ENCODE results near the gene NR1H2. TPM values are rescaled to one million over a fixed set of nuclear protein-coding genes. Genes with fewer than 3 reads are reported as not detected.

NR1H2 gene
- total and polyA plus RNA-seq, 7 donors = 74.9 to 153 (median 135) TPM

DNA sequence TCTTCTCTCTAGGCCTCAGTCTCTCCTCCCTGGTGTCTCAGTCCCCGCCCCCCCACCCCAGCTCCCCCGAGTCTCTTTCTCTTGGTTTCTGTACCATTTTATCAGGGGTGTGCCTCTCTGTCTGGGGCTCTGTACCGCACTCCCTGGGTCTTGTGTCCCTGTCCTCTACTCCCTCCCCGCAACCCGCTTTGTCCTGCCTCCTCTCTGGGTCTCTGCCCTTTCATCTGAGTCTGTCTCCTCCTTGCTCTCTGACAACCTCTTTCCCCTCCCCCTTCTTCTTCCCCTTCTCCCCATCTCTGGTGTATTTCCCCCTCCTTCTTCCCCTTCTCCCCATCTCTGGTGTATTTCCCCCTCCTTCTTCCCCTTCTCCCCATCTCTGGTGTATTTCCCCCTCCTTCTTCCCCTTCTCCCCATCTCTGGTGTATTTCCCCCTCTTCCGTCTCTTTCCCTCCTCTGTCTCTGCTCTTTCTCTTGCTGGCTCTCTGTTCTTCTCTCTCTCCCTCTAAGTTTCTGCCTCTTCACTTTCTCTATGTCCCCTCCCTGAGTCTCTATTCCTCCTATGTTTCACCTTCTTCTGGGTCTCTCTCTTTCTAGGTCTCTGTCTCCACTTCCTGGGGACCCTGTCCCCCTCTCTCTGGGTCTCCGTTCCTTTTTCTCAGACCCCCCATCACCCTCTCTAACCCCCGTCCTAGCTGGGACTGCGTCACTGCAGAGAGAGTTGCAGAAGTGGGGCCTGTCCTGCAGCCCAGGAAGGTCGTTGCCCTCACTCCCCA lies 44.9 kb upstream of the NR1H2 start:
- H3K27me3 ChIP-seq (ENCODE audit: insufficient read depth in 3 of 3, low read length in 2 of 3) = peaks cover 0 to 16% (median 12%) of the 10 kb centered on the region in 3 donors
- H3K36me3 ChIP-seq (ENCODE audit: insufficient read depth in 1 of 2, low read depth in 1 of 2) = no peaks in the 10 kb centered on the region
- TF ChIP-seq, protein P1, sequence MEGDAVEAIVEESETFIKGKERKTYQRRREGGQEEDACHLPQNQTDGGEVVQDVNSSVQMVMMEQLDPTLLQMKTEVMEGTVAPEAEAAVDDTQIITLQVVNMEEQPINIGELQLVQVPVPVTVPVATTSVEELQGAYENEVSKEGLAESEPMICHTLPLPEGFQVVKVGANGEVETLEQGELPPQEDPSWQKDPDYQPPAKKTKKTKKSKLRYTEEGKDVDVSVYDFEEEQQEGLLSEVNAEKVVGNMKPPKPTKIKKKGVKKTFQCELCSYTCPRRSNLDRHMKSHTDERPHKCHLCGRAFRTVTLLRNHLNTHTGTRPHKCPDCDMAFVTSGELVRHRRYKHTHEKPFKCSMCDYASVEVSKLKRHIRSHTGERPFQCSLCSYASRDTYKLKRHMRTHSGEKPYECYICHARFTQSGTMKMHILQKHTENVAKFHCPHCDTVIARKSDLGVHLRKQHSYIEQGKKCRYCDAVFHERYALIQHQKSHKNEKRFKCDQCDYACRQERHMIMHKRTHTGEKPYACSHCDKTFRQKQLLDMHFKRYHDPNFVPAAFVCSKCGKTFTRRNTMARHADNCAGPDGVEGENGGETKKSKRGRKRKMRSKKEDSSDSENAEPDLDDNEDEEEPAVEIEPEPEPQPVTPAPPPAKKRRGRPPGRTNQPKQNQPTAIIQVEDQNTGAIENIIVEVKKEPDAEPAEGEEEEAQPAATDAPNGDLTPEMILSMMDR (IDR thresholded peaks at IDR 0.05) = no peak
- WGBS, 3 donors = 24 to 25% (median 25%) methylated on average over 7 to 10 of the region's 10 CpGs
- no peak for ATAC-seq
- peak overlapping the region; percentile 30 for H3K27ac ChIP-seq
- peak overlapping the region; percentile 65 for H3K4me3 ChIP-seq
- DNase-seq = peak in 1 of 2 donors; percentile 21
- intact Hi-C loops (cut with DNase I) = no loop called here
- H3K4me1 ChIP-seq = peaks cover 5% of the 10 kb centered on the region
- no peaks in the 10 kb centered on the region for H3K9me3 ChIP-seq

DNA sequence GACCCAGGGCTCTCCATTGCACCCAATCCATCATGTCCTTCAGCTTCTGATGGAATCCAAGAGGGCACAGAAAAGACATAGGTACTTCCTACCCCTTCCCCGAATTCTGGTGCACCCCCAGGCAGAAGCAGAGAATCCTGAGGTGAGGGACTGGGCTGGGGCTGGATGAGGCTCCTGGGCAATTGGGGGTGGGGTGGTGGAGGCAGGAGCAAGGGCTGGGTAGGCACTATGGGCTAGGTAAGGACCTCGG lies 44.3 kb upstream of the NR1H2 start:
- Histone ChIP-seq H3K4me3 (no peak overlapping the region), H3K27me3 (ENCODE audit: insufficient read depth in 3 of 3, low read length in 2 of 3) (peaks cover 0 to 16% (median 11%) of the 10 kb centered on the region in 3 donors), H3K4me1 (peaks cover 3% of the 10 kb centered on the region), H3K27ac (peak overlapping the region; percentile 30), H3K9me3 (no peaks in the 10 kb centered on the region), H3K36me3 (ENCODE audit: insufficient read depth in 1 of 2, low read depth in 1 of 2) (no peaks in the 10 kb centered on the region)
- 18 to 37% (median 31%) methylated on average over 2 of the region's 2 CpGs for WGBS, 3 donors
- ATAC-seq (no peak), DNase-seq (no peak)
- TF ChIP-seq, protein P1 (IDR thresholded peaks at IDR 0.05) = no peak
- intact Hi-C loops (cut with DNase I) = no loop called here

GRCh38 chr19:50332244-50333038 lies 43.8 kb upstream of the NR1H2 start:
- H3K4me1 ChIP-seq = peaks cover 3% of the 10 kb centered on the region
- no peaks in the 10 kb centered on the region for H3K9me3 ChIP-seq
- H3K36me3 ChIP-seq (ENCODE audit: insufficient read depth in 1 of 2, low read depth in 1 of 2) = no peaks in the 10 kb centered on the region
- intact Hi-C loops (cut with DNase I) = no loop called here
- H3K27me3 ChIP-seq (ENCODE audit: insufficient read depth in 3 of 3, low read length in 2 of 3) = peaks cover 0 to 15% (median 10%) of the 10 kb centered on the region in 3 donors
- peak in 1 of 2 donors; percentile 32 for DNase-seq
- no peak for ATAC-seq
- peak overlapping the region; percentile 81 for H3K27ac ChIP-seq
- peak overlapping the region; percentile 68 for H3K4me3 ChIP-seq
- WGBS, 3 donors = 11 to 20% (median 18%) methylated on average over 20 of the region's 20 CpGs
- TF ChIP-seq, protein P1 (IDR thresholded peaks at IDR 0.05) = no peak

DNA sequence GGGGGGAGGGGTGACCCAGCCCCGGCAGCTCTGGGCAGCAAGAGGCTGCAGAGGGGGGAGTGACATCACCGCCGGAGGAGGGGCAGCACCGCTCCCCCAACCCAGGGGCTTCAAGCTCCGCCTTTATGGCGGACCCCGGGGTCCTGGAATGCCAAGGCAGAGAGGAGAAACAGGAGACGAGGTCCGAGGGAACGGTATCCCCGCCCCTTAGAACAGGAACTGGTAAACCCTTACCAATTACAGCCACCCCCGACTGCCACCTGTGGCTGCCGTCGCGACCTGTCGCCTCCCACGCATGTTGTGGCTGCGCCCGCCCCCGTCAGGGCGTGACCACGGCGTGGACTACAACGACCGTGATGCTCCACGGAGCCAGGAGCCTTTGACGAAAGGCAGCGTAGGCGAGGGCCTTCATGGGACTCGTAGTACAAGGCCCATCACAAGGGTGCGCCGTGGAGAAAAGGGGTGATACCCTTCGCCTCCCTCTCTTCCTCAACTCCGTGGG lies 43.0 kb upstream of the NR1H2 start:
- intact Hi-C loops (cut with DNase I) = no loop called here
- Histone ChIP-seq H3K4me3 (peak overlapping the region; percentile 68), H3K36me3 (ENCODE audit: insufficient read depth in 1 of 2, low read depth in 1 of 2) (no peaks in the 10 kb centered on the region), H3K27ac (peak overlapping the region; percentile 81), H3K27me3 (ENCODE audit: insufficient read depth in 3 of 3, low read length in 2 of 3) (peaks cover 0 to 12% (median 2%) of the 10 kb centered on the region in 3 donors), H3K4me1 (peaks cover 3% of the 10 kb centered on the region), H3K9me3 (no peaks in the 10 kb centered on the region)
- TF ChIP-seq, protein P1 (IDR thresholded peaks at IDR 0.05) = no peak
- WGBS, 3 donors = 1 to 2% (median 1%) methylated on average over 33 to 34 of the region's 34 CpGs
- ATAC-seq (peak; percentile 64 to 76 (median 68)), DNase-seq (peak; percentile 86 to 94)

Measured in psoas muscle (tissue), 8 donors.